HG03139 (cell line): Measurements from ENCODE around the gene HUS1.
"Not testable (repeated sequence)": the region's sequence is repeated elsewhere in the genome, so short reads cannot be mapped to it uniquely, and the experiment has no call there.

Source experiments
- ATAC-seq: cut with Tn5 transposase; IDR thresholded peaks from one replicate; pipeline ENCODE4 v1.9.1; 2021; ENCODE audit not compliant: unreplicated experiment

The HUS1 gene

DNA sequence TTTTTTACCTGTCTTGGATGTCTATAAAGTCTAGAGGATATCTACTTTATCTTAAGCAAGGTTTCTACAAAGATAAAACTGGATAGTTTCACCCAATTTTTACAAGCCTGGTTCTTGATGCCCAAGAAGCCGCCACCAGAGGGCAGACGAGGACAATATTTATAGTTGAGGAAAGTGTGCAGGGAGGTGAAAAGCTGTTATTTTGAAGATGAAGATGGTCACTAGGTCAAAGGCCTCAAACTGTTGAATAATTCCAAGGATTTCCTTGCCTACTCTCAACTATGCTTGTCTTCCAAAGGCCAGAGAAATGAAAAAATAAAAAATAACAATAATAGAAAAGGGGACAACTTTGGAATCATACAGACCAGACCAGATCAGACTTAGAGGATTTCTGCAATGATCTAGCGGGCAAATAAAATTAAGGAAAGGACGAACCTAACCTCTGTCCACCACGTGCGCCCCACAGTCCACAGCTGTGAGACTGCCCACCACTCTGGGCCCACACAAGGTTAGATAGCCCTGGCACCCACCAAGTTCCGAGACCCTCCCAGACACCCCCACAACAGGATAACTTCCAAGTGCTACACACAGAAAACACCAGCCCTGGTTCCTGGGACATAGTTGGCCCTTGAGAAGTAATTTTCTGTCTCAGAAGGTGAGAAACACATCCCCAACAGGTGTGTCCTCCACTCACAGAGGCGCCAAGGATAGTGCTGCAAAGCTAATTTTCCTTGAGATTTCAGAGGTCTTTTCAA is 34.0 kb downstream of the HUS1 start:
- no peak for ATAC-seq

DNA sequence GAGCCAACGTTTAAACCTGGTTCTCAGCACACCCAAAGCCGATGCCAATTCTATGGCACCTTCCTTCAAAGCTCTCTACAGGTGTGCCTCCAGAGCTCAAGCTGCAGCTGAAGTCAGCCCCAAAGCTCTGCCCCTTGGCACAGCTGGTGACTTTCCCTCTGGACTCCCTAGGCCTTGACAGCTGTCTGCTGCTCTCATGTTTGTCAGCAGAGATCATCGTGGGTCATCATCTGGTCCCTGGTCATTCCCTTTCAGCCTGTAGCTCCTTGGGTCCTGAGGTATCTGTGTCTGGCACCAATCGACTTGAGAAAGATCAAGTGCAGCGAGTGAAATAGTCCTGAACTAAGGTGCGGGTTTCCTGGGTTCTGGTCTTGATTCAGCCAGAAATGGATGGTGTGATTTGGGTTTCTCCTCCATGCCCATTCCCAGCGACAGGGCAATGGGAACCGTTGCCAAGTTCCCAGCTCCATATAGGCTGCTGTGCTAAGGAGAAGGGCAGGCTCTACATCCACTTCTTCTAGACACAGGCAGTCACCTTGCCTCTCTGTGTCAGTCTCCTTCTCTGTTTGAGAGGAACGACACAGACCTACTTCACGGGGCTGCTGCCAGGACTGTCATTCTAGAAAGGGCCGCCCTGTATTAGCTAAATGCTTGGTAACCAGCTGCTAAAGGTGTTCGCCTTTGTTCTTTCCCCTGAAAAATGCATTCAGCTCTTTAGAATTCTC is 34.7 kb downstream of the HUS1 start:
- ATAC-seq, result no peak

DNA sequence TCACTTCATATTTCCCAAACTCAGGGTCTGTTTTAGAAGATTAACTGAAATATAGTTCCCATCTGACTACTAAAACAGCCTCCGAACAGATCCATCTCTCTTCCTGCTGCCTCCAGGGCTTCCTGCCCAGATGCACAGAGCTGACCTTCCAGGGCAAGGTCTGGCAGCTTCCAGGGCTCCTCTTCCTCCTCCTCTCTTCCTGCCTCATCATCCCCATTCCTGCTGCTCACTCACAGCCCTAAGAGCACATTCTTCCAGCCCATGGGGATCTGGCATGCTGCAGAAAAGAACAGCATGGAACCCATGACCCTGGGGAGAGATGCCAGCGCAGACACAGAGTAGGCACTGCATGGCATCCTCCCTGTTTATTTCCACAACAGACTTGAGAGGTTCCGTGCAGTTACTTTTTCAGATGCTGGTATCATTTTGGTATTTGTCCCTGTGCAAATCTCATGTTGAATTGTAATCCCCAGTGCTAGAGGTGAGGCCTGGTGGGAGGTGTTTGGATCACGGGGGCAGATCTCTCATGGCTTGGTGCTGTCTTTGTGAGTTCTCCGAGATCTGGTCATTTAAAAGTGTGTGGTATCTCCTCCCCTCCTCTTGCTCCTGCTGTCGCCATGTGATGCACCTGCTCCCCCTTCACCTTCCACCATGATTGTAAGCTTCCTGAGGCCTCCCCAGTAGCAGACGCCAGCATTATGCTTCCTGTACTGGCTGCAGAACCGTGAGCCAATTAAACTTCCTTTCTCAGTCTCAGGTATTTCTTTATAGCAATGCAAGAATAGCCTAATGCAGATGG is 35.5 kb downstream of the HUS1 start:
- no peak for ATAC-seq

DNA sequence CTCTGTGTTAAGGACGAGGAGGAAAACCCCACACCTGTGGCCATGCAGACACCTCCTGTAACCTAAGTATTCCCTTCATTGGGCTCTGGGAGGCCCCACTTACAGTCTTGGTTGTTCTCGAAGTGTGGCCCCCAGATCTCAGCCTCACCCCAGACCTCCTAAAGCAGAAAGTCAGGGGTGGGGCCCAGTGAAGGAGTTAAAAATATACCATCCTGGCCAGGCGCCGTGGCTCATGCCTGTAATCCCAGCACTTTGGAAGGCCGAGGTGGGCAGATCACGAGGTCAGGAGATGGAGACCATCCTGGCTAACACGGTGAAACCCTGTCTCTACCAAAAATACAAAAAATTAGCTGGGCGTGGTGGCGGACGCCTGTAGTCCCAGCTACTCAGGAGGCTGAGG is 36.8 kb downstream of the HUS1 start:
- not testable (repeated sequence) for ATAC-seq

DNA sequence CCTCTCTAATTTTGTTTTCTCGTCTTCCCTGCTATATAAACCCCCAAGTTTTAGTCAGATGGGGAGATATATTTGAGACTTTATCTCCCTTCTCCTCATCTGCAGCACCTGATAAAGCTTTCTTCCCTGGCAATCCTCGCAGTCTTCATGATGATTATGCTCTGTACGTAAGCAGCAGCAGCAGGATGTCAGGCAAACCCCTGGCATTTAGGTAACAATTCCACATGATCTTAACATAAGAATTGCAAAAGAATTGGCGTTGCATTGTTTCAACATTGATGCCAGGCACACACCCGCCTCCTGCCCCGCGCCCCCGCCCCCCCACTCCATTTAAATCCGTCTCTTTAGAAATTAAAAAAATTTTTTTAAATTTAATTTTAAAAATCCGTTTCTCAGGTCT is 37.3 kb downstream of the HUS1 start:
- ATAC-seq, result no peak

DNA sequence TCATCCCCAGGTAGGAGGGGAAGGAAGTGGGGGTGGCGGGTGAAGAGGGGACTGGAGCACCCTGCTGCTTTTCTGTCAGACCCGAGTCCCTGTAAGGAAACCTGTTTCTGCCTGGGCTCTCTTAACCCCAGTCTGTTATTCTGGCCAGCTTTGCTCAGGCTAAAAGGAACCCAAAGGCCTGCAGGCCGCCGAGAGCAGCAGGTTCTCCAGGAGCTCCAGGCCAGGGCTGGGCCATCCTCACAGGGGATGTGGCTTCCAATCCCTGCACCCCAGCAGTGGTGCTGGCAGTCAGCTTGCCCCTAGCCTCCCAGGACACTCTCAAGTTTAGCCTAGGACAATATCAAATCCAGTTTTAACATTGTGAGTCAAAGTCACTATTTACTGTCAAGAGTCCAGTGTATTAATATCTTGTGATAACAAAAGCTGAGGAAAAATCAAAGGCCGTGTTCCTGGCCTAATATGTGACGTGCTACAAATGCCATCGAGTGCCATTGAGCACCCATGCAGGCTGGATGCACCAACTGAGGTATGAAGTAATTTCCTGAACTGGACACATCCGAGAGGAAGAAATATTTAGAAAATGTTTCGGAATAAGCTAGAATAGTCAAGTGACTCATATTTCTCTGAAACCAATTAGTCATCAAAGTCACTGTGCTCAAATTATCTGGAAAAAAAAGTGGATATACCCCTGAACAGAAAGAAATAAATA is 38.1 kb downstream of the HUS1 start:
- no peak for ATAC-seq

DNA sequence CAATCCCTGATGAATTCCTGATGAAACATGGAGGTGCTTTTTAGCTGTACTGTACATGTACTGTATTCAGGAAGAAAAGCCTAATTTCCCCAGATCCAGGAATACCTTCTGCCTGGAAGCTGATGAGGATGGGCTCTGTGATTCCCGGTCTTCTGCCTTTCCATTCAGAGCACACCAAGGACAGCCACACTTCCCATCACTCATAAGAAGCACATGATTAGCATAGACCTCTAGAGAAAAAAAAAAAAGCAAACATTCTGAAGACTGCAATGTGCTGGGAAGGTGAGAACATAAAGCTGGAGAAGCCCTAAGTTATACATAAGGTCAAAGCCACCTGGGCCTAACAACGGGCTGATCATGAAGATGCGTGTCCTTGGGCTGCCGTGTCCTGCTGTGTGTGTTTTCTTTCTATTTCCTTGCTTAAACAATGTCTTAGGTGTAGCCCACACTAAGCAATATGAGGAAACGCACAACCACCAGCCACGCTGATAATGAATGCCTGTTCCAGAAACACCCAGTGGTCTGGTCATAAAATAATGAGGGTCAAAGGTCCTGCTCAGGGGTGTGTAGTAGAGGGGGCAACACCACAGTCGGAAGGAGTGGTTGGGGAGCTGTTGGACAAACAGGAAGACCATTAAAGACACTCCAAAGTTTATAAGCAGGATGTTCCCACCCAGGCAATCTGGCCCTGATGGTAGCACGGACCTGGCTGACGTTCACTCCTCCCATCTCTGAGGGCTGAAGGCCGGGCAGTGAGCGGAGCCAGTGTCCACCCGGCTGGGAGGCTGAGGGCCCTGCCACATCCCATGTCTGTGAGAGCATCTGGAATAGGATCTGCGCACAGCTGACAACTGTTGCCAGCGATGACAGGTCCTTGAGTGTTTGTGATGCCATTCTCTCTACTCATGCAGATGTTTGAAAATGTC is 39.1 kb downstream of the HUS1 start:
- ATAC-seq, result no peak

DNA sequence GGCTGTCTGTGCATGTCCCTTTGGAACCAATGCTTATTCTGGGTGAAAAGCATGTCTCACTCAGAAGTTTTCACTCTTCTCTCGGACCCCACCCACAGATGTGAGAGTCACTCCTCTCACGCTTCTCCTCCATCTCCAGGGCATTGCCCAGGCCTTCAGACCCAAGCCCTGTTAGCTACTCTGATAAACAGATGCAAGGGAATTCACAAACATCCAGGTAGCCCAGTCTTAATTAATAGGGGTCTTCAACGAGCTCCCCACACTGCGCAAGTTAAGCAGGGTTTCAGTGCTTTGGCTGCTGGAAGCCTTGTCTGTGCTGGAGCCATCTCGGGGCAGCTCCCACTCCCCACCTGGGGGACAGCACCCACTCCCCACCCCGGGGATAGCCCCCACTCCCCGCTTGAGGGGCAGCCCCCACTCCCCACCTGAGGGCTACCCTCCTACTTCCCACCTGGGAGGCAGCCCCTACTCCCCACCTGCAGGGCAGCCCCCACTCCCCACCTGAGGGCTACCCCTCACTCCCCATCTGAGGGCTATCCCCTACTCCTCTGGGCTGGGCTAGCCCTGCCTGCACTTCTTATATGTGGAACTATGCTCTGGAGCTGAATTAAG is 39.9 kb downstream of the HUS1 start:
- ATAC-seq, result no peak

DNA sequence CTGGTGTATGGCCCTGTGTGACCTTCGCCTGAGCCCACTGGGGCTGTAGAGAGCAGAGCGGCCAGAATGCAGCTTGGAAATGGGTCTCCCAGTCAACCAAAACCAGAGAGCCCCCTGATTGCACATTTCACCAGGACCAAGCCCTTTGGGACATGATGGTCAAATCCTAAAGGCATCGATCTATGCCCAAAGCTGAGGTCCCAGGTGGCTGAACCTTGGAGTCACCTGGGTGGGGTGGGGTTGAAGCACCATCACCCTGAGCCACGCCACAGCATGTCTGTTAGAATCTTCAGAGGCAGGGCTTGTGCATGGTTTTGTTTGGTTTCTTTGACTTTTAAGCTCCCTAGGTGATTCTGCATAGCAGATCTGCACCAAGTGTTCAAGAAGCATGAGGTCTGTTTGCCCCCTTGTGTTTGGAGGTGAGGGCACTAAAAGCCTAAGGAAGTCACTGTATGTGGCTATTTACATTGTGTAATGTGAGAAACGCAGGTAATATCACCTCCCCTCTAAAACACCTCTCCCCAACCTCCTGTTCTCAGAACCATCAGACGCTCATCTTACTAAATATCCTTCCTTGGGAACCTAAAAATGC is 40.7 kb downstream of the HUS1 start:
- ATAC-seq, result no peak

DNA sequence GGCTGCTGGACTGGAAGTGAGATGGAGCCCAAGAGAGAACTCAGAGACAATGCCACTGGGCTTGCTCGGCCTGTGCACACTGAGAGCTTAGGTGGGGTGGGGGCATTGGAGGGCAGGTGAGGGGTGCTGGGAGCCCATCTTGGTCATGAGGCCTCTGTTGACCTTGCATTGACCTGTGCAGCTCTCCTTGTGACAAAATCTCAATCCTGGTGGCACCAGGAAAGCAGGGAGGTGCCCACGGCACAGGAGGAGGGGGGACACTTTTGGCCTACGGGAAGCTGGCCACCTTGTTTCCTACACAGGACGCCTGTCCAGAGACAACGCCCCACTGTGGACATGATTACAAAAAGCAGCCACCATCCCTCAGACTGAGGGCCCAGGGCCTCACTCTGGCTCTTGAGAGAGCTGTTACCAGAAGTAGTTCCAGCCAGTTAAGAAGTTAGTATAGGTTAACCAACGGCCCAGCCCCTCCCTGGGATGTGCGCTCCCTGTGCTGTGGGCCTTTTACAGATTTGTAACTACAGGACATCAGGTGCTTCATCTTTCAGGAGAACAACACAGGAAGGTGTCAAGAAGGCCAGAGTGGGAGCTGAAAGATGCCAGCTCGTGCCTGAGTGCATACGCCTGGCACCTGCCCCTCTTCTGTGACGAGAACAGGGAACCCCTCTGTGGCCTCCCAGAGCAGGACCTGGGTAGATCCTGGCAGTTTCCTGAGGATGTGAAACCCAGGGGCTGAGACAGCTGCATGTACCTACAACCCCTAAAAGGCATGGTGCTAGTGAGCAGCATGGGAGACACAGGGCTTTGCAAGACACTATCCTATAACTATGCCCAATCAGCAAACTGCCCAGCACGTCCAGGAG is 41.5 kb downstream of the HUS1 start:
- peak; percentile 52 for ATAC-seq

DNA sequence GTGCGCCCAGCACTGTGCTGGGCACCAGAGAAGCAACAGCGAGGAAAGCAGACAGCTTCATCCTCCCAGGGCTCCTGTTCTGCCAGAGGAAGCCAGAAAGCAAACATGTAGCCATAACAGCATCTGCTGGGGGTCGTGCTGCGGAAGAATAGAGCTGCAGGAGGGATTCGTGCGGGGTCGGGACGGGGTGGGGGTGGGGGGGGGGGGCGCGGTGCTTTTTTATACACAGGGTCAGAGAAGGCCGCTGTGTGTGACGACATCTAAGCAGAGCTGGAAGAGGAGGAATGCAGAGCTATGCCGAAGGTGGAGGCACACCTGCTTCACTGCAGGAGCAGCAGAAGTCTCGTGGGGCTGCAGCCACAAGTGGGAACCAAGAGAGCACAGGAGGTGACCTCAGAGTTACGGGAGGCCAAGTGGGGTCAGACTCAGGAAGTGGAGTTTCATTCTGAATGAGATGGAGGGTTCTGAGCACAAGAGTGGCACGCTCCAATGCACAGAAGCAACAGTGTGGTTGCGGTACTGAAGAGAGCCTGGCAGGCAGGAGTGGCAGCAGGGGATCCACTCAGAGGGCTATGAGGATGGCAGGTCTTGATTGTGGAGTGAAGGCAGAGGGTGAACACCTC is 42.2 kb downstream of the HUS1 start:
- peak; percentile 92 for ATAC-seq

DNA sequence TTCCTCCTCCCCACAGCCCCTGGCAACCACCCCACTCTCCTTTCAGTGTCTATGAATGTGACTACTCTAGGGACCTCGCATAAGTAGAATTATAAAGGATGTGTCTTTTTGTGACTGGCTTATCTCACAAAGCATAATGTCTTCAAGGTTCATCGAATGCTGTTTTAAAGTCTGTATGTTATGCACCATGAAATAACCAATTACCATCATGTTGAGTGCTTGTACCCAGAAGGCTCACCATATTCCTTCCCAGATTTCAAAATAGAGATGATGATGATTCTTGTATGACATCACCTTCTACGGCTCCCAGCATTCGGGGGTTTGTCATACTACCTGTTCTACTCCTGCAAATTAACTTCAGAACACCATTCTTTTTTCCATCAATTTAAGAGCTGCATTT is 43.1 kb downstream of the HUS1 start:
- ATAC-seq, result no peak

DNA sequence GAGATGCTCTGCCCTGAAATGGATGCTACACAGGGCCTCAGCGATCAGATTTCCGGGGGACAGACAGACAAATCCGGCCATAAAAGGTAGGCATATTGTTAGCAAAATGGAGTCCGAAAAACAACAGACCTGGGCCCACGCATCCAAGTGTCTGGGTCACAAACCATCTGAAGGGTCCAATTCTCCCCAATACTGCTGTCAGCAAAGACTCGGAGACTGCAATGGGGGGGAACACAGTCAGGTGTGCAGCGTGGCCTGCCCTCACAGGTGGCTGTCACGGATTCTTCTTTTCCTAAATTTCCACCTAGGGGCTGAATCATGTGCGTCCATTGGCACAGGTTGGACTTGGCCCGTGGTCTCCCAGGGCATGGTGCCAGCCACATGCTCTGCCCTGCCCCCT is 44.1 kb downstream of the HUS1 start:
- ATAC-seq, result no peak

DNA sequence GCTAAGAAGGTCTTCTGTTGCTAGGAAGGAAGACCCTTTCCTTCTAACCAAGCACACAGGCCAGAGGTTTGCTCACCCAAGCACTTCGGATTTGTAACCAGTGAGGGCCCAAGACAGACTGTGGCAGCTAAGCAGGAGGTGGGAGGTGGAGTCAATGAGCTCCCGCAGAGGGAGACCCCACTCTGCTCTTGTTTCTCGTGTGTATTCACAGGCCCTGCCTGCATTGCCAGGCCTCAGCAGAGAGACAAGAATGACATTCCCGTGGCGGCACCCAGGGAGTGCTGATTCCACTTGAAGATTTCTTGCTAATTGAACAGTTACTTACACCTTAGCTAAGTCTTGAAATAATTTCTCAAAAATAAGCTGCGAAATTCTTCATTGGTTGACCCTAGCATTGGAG is 44.6 kb downstream of the HUS1 start:
- ATAC-seq, result no peak

DNA sequence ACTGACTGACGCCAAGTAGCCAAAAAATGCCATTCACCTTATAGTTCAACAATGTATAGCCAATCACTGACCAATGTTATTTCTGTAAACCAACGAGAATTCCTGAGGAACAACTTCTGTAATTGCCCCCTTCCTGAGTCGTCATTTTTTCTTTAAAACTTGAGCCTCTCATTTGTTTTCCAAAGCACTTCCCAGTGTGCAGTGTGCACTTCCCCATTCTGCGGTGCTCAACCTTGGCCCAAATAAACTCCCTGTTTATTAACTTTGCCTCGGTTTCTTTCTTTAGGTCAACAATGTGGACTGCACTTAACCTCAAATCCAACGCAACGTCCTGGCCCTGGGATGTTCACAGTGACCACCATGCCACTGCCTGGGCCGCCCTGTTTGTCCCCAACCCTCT is 46.2 kb downstream of the HUS1 start:
- no peak for ATAC-seq

DNA sequence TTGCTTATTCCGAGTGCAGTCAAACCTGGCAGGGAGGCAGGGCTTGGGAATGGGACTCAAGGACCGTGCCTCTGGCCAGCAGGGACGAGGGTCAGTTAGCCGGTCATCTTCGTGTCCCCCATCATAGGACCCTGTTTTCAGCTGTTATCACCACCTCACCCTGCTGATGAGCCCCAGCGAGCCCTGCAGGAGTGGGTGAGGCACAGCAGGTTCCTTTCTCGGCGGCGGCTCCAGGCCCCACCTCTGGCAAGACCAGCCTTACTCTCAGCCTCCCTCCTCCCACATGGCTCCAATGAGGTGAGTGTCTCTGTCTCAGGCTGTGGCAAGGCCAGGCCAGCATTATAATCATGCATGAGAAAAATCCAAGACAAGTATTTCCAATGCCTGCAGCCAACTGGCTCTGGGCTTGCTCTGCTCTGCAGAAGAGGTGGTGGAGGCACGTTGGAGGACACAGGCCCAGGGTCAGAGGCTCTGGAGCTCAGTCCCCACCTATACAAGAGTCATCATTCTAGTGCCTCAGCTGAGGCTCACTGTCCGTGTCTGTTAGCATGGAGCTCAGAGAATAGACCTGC is 46.9 kb downstream of the HUS1 start:
- no peak for ATAC-seq

DNA sequence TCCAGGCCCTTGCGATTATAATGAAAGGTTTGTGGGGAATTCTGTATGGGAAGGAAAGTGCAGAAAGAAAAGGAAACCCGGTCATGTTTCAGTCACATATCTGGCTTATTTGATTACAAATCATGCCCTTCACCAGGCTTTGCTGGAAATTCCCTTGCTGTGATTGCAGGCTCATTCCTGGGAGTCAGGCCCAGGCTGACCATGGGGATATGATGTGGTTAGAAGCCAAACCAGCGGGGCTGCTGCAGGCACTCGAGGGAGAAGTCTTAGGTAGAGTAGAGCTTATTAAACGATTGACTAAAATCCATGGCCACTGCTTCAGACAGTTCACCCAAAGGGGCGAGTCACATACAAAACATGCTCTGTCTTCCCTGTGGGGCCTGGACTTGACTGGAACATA is 47.4 kb downstream of the HUS1 start:
- no peak for ATAC-seq
